OCI-LY3 (cell line): ENCODE data around the gene MROH7.

Experiments
- H2AFZ ChIP-seq: fragments of 200-600, 300-600 bp; shearing (Covaris generic); 2 replicates; pipeline ENCODE4 v1.6.0; 2014; ENCODE audit warnings: antibody characterized with exemption, low read depth, low read length
- H3K27ac ChIP-seq: fragments of 200-600, 300-600 bp; sonication (generic); 2 replicates; pipeline ENCODE4 v1.5.1; 2014; ENCODE audit warnings: mild to moderate bottlenecking, low read length, moderate library complexity, mixed read lengths
- H3K27me3 ChIP-seq: fragments of 200-600, 300-600 bp; sonication (generic); 2 replicates; pipeline ENCODE4 v1.6.1; 2014; ENCODE audit warnings: low read depth, low read length, mixed read lengths
- H3K36me3 ChIP-seq: fragments of 200-600, 300-600 bp; sonication (generic); replicated peaks from 2 replicates; pipeline ENCODE3; 2014; ENCODE audit warnings: low read depth, low read length, mixed read lengths
- H3K4me1 ChIP-seq: fragments of 300-600, 200-600 bp; sonication (generic); 2 replicates; pipeline ENCODE4 v1.6.1; 2014; ENCODE audit warnings: low read length, mixed read lengths
- H3K4me2 ChIP-seq: fragments of 200-600, 300-600 bp; sonication (generic); 2 replicates; pipeline ENCODE4 v1.6.1; 2014; ENCODE audit warnings: low read length, mixed read lengths
- H3K4me3 ChIP-seq: fragments of 300-600, 200-600 bp; sonication (generic); 2 replicates; pipeline ENCODE4 v1.5.1; 2014; ENCODE audit warnings: antibody characterized with exemption, mild to moderate bottlenecking, low read length, moderate library complexity
- H3K79me2 ChIP-seq: fragments of 300-600, 200-600 bp; shearing (Covaris generic); 2 replicates; pipeline ENCODE4 v1.6.1; 2014; ENCODE audit warnings: mild to moderate bottlenecking, low read length, mixed read lengths
- H3K9ac ChIP-seq: fragments of 300-600, 200-600 bp; shearing (Covaris generic); 2 replicates; pipeline ENCODE4 v1.6.0; 2014; ENCODE audit warnings: mild to moderate bottlenecking, low read length, moderate library complexity
- H3K9me3 ChIP-seq: fragments of 200-600, 300-600 bp; shearing (Covaris generic); 2 replicates; pipeline ENCODE4 v1.6.1; 2014; ENCODE audit warnings: low read length, mixed read lengths; ENCODE audit not compliant: insufficient read depth
- H4K20me1 ChIP-seq: fragments of 200-600, 300-600 bp; sonication (generic); 2 replicates; pipeline ENCODE4 v1.6.1; 2016; ENCODE audit warnings: low read length, mixed read lengths; ENCODE audit not compliant: insufficient read depth
- EZH2phosphoT487 ChIP-seq: fragments of 200-600 bp; shearing (Covaris generic); IDR thresholded peaks from 2 replicates; pipeline ENCODE4 v1.6.1; 2018; ENCODE audit warnings: antibody characterized with exemption, mixed run types, low read depth
- TF ChIP-seq, protein P1 (sequence below): fragments of 200-600, 300-600 bp; sonication (generic); IDR thresholded peaks from 2 replicates; pipeline ENCODE4 v1.5.1; 2014; ENCODE audit warnings: antibody characterized with exemption, low read length, low read depth

MROH7 gene

DNA sequence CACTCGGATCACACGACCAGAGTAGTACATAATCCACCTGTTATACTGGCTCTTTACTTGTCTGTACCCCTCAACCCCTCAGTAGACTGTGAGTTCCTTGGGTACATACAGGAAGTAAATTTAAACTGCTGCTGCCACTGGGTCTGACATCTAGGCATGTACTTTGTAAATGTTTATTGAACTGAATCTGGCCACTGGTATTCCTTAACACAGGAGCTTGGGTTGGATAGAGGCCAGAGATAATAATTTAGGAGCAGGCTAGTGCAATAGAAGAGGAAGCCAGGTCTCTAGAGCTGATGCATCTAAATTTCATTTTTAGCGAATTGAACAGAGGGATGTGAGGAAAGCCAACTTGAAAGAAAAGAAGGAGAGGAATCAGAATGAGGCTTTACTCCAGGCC is 86.4 kb downstream of the MROH7 start:
- H3K4me2 ChIP-seq, result no peak overlapping the region
- H2AFZ ChIP-seq, result no peak overlapping the region
- no peak overlapping the region for H3K4me3 ChIP-seq
- H3K9me3 ChIP-seq, result no peaks in the 10 kb centered on the region
- TF ChIP-seq, protein P1, sequence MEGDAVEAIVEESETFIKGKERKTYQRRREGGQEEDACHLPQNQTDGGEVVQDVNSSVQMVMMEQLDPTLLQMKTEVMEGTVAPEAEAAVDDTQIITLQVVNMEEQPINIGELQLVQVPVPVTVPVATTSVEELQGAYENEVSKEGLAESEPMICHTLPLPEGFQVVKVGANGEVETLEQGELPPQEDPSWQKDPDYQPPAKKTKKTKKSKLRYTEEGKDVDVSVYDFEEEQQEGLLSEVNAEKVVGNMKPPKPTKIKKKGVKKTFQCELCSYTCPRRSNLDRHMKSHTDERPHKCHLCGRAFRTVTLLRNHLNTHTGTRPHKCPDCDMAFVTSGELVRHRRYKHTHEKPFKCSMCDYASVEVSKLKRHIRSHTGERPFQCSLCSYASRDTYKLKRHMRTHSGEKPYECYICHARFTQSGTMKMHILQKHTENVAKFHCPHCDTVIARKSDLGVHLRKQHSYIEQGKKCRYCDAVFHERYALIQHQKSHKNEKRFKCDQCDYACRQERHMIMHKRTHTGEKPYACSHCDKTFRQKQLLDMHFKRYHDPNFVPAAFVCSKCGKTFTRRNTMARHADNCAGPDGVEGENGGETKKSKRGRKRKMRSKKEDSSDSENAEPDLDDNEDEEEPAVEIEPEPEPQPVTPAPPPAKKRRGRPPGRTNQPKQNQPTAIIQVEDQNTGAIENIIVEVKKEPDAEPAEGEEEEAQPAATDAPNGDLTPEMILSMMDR, result no peak
- TF ChIP-seq EZH2phosphoT487, result no peak
- no peak overlapping the region for H3K9ac ChIP-seq
- no peaks in the 10 kb centered on the region for H3K4me1 ChIP-seq
- no peak overlapping the region for H3K27ac ChIP-seq
- H3K27me3 ChIP-seq, result no peaks in the 10 kb centered on the region
- no peaks in the 10 kb centered on the region for H3K79me2 ChIP-seq
- H3K36me3 ChIP-seq, result peaks cover 35% of the 10 kb centered on the region
- H4K20me1 ChIP-seq, result no peaks in the 10 kb centered on the region

DNA sequence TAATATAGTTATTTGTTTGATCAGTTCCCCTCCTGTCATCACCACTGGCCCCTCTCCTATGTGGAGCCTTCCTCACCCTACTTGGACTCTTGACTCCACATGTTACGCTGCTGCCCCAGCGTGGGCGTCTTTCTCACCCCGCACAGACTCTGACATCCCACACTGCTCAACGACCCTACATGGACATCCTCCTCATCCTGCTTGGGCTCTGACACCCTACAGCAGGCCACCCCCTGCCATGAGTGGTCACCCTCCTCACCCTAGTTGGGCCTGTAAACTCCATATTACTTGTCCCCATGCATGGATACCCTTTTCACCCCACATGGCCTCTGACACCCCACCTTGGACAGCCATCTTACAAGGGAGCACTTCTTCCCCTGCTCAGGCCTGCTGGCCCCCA is 95.1 kb downstream of the MROH7 start:
- no peak overlapping the region for H3K4me3 ChIP-seq
- peaks cover 10% of the 10 kb centered on the region for H3K36me3 ChIP-seq
- no peaks in the 10 kb centered on the region for H4K20me1 ChIP-seq
- no peak overlapping the region for H3K27ac ChIP-seq
- no peaks in the 10 kb centered on the region for H3K27me3 ChIP-seq
- no peak overlapping the region for H3K4me2 ChIP-seq
- no peaks in the 10 kb centered on the region for H3K79me2 ChIP-seq
- no peaks in the 10 kb centered on the region for H3K4me1 ChIP-seq
- TF ChIP-seq, protein P1, result no peak
- TF ChIP-seq EZH2phosphoT487, result no peak
- no peak overlapping the region for H2AFZ ChIP-seq
- H3K9ac ChIP-seq, result no peak overlapping the region
- no peaks in the 10 kb centered on the region for H3K9me3 ChIP-seq

DNA sequence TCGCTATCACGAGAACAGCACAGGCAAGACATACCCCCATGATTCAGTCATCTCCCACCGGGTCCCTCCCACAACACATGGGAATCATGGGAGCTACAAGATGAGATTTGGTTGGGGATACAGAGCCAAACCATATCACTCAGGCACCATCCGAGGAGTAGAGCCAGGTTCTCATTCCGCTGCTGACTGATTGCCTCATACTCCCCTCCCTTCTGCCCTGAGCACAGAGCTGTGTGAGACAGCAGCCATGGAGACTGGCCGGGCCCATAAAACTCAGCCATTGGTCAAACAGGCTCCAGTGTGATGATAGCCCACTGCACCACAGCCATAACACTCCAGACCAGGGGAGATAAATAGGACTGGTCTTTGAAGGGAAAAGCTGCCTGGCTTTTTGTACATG is 96.7 kb downstream of the MROH7 start:
- TF ChIP-seq, protein P1, result no peak
- TF ChIP-seq EZH2phosphoT487, result no peak
- Histone ChIP-seq H4K20me1 (no peaks in the 10 kb centered on the region), H3K4me3 (no peak overlapping the region), H3K27ac (no peak overlapping the region), H3K9ac (no peak overlapping the region), H3K79me2 (no peaks in the 10 kb centered on the region), H3K36me3 (peaks cover 10% of the 10 kb centered on the region), H3K4me1 (no peaks in the 10 kb centered on the region), H3K4me2 (no peak overlapping the region), H2AFZ (no peak overlapping the region), H3K27me3 (no peaks in the 10 kb centered on the region), H3K9me3 (no peaks in the 10 kb centered on the region)

- Histone ChIP-seq H2AFZ (no peak overlapping the region), H3K9ac (no peak overlapping the region), H4K20me1 (no peaks in the 10 kb centered on the region), H3K4me2 (no peak overlapping the region), H3K36me3 (peaks cover 10% of the 10 kb centered on the region), H3K27ac (no peak overlapping the region), H3K79me2 (no peaks in the 10 kb centered on the region), H3K9me3 (no peaks in the 10 kb centered on the region), H3K27me3 (no peaks in the 10 kb centered on the region), H3K4me1 (no peaks in the 10 kb centered on the region), H3K4me3 (no peak overlapping the region)
- TF ChIP-seq, protein P1, result no peak
- no peak for TF ChIP-seq EZH2phosphoT487
Measured at GRCh38 chr1:54741531-54741930, 99.9 kb downstream of the MROH7 start.
